Astrocyte of the hippocampus (primary cell): ENCODE measurements around the gene UBL7.
"Not testable (repeated sequence)": the region's sequence is repeated elsewhere in the genome, so short reads cannot be mapped to it uniquely, and the experiment has no call there.

ENCODE experiments used
- DNase-seq: peaks from one replicate; pipeline ENCODE4 v3.0.0; 2011; ENCODE audit warnings: low read depth, low spot score

Gene UBL7, protein sequence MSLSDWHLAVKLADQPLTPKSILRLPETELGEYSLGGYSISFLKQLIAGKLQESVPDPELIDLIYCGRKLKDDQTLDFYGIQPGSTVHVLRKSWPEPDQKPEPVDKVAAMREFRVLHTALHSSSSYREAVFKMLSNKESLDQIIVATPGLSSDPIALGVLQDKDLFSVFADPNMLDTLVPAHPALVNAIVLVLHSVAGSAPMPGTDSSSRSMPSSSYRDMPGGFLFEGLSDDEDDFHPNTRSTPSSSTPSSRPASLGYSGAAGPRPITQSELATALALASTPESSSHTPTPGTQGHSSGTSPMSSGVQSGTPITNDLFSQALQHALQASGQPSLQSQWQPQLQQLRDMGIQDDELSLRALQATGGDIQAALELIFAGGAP

DNA sequence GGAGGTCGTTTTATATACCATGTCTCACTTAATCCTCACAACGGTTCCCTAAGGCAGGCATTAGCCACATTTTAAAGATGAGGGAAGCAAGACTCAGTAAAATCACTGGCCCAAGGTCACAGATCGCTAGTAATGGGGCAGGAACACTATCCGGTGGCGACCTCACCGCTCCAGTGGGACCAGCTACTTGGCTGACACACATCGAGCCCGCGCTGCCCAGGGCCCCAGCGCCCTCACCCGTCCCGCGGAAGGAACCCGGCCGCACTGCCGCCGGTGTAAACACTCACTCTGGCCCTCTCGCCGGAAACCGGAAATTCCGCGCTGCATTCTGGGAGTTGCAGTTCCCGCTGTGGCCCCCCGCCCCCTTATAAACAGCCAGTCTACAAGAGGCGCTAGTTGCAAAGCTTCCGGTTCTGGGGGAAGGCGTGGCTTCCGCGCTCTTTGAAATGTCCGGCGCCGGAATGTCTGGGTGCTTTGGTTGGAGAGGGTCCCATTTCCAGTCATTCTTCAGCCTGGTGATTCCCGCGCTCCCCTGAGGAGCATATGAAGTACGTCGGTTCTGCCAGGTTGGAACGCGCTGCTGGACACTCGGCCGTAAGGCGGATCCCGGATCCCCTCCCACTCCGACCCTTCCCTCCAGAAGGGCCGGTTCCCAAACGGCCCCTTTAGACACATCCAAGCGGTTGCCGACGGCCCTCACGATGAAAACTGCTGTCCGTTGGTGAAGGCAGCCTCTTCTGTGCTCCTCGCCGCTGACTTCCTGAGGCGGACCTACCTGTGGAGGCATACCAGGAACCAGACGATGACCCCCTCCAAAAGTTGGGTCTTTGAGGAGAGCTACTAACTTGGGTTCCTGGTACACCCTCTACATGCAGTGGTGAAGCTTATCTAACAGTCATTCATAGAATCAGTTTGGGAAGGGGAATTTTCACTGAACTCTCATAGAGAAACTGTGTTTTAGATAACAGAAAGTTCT is at the start of gene UBL7:
UBL7 (minus strand) TSS at position 290 of the 976 bp plus-strand sequence. CDS start 2,293 bp downstream, outside the sequence.
- DNase-seq, result peak; percentile 99

DNA sequence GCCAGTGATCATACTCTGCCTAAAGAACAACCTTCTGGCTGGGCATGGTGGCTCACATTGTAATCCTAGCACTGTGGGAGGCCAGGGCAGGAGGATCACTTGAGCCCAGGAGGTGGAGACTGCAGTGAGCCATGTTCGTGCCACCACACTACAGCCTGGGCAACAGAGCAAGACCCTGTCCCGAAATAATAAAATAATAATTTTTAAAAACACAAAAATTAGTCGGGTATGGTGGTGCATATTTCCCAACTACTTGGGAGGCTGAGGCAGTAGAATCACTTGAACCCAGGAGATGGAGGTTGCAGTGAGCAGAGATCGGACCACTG is 45.5 kb upstream of the UBL7 start:
- no peak for DNase-seq

DNA sequence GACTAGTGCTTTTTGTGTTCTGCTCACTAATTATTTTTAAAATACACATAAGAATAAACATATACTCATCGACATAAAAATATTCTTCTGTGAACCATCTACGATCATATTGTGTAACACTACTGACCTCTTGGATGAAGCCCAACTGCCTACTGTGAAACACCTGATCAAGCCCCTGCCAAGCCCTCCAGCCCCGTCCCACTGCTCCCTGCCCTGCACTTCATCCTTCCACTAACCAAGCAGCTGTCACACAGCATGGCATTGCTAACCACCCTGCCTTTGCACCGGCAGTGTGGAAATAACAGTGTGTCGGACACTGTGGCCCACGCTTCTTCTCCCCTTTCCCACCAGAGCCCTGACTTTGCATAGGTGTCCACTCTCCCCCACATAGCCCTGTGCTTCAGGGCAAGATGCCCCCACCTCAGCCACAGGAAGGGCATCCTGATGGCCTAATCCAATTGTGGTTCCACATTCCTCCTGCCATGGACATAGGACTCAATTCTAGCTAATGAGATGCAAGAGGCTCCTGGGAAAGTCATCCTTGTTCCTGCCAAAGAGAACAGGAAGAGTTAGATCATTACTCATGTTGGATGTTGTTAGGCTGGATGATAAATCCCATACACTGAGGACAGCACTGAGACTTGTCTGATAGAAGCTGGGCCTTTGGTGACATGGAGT is 45.0 kb upstream of the UBL7 start:
- peak; percentile 50 for DNase-seq

DNA sequence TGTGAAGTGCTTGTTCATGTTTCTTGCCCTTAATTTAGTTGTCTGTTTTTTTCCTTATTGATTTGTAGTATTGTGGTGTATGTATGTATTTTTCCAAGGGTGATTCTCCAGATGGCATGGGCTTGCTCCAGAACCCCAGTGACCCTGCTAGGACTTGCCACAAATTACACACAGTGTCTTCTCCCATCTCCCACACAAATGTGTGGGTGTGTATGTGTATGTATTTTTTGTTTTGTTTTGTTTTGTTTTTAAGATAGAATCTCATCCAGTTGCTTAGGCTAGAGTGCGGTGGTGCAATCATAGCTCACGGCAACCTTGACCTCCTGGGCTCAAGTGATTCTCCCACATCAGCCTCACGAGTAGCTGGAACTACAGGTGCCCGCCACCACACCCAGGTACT is 43.9 kb upstream of the UBL7 start:
- DNase-seq, result no peak

DNA sequence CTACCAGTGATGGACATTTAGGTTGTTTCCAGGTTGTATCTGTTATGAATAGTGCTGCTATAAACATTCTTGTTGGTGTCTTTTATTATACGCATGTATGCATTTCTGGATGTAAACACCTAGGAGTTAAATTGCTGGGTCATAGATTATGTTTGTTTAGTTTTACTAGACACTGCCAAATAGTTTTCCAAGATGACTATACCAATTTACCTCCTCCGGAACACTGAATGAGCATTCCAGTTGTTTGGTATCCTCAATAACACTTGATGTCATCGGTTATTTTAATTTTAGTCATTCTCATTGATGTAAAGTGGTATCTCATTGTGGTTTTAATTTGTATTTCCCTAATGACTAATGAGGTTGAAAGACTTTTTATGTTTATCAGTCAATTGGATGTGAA is 43.5 kb upstream of the UBL7 start:
- DNase-seq, result no peak

DNA sequence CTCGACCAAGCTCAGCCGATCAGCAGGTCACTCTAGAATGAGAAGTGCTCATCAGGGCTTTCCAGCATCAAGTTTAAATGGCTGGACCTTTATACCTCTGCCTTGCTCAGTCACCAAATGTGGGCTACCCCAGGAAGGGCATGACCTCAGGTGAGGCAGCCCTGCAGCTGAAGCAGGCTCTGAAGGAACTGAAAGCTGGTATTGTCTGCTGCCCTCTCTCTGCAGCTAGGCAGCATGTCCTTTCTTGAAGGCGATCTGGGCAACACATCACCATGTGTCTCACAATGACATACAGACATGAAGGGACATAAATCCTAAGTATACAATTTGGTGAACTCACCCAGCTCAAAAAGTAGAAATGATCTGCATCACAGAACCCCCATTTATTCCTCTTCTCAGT is 41.3 kb upstream of the UBL7 start:
- no peak for DNase-seq

DNA sequence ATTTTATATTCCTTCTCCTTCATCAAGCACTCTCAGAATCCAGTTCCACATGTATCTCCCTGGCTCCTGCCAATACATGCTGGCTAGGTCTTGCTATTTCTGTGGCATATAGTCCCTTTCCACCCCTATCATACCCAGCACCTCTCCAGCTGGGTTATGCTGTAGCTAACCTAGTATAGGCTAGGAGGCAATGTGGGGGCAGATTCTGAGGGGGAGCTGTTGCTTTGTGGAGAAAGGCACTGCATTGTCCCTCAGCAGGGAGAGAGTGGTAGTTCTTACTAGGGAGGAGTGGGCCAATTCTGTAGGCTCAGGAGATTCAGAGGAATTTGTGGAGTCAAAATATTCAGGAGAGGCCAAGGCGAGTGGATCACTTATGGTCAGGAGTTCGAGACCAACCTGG is 39.4 kb upstream of the UBL7 start:
- no peak for DNase-seq

DNA sequence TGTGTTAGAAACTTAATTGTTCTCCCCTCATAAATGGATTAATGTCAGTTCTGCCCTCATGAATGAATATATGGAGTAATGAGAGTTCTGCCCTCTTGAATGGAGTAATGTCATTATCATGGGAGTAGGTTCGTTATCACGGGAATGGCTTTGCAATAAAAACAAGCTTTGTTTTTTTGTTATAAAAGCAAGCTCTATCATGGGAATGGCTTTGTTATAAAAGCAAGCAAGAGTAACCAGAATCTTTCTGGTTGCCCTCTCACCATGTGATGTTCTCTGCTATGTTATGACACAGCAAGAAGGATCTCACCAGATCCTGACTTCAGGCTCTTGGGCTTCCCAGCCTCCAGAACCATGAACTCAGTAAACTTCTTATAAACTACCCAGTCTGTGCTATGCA is 38.4 kb upstream of the UBL7 start:
- DNase-seq, result no peak

DNA sequence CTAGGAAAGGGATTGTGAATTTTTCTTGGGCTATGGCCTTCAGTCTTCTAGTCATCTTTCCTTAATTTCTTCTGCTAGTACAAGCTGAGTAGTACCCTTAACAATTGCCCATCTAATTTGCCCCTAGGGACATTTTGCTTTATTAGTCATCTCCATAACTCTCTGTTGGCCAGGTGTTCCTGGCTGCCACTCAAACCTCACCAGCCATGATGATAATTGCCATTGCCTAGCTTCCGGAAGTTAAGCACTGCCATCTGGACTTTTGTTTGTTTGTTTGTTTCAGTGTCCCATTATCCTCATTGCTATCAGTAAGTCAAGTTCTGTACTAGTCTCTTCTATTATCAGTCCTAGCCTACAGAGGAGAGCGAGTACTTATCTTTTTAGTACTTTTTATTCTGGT is 36.6 kb upstream of the UBL7 start:
- peak; percentile 4 for DNase-seq

DNA sequence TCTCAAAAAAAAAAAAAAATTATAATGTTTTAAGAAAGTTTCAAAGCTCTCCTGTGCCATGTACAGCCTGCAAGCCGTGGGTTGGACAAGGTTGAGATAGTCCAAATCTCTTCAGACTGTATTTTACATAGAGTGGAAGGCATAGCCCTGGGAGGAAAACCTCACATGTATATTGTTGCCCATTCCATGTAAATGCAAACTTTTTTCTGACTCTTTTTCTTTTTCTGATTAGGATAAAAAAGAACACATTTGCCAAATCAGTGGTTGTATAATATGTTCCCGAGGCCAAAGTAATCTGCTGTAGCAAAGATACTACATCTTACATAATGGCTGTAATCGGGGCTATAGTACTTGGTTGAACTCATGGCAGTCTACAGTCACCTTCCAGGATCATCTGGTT is 35.7 kb upstream of the UBL7 start:
- no peak for DNase-seq

DNA sequence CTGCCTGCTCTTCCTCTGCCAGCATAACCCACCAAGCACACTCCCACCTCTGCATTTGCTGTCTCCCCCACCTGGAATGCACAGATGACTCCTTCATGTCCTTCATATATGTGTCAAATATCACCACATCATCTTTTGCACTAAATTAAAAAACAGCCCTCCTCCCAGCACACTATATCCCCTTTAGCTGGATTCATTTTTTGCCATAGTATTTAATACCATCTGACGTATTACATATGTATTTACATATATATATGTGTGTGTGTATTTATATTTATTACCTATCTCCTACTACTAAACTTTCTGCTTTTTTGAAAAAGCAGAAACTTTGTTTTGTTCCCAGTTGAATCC is 29.4 kb upstream of the UBL7 start:
- no peak for DNase-seq

DNA sequence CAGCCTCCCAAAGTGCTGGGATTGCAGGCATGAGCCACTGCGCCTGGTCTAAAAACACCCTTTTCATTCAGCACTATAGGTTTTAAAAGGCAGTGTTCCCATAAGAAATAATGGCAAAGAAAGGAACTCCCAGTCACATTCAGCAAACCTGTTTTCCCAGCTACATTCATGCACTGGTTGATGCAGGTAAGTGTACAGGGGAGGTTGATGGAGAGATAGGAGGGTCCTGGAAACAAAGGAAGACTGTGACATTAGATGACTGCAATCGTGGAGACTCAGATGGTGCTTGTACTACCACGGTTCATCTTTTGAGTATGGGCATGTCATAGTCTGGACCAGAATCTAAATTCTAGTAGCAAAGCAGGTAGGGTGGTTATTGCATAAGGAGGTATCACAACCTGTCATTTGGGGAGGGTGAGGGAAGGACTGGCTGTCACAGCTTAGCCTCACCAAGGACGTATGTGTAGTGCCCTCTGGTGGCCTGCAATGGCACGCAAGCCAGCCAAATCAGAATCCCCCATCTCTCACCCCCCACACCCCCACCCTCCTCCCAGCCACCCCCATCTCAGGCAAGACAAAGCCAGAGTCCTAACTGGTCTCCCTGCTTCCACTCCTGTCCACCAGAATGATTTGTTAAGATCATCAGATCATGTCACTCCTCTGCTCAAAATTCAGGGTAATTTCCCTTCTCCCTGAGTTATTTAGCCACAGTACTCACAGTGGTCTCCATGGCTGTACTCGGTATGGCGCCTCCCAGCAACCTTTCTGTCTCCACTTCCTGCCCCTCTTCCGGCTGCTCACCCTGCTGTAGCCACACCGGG is 28.8 kb upstream of the UBL7 start:
- peak; percentile 71 for DNase-seq

DNA sequence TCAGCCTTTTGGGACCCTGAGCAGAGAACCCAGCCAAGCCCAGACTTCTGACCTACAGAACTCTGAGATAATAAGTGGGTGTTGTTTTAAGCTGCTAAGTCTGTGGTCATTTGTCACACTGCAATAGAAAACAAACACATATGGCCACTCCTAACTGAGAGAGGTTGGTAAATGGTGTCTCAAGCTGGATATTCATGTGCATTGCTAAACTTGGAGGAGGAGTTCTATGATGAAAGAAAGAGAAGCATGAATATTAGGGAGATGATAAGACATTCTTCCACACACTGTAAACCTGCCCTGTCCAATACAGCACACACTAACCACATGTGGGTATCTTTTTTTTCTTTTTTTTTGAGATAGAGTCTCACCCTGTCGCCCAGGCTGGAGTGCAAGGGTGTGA is 27.8 kb upstream of the UBL7 start:
- DNase-seq, result no peak

DNA sequence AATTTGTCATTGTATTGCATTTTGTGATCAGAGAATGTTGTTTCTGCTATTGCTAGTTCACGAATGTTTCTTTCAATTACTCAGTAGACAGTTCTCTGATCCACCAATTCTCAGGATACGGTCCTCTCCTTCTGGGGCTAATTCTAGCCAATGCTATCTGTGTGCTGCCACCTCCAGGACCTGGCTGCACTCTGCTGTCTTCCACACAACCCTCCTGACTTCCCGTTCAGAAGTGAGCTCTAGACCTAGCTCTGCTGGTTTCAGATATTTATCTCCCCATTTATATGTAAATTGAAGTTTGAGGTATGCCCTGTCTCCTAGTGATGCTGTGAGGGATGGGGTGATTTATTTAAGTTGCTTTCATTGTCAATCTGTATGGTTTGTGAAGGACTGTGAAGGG is 21.7 kb upstream of the UBL7 start:
- DNase-seq, result peak; percentile 8

DNA sequence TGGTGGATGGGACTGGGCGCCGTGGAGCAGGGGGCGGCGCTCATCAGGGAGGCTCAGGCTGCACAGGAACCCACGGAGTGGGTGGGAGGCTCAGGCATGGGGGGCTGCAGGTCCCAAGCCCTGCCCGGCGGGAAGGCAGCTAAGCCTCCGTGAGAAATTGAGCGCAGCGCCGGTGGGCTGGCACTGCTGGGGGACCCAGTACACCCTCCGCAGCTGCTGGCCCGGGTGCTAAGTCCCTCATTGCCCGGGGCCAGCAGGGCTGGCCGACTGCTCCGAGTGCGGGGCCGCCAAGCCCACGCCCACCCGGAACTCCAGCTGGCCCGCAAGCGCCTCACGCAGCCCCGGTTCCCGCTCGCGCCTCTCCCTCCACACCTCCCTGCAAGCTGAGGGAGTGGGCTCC is 19.4 kb upstream of the UBL7 start:
- DNase-seq, result not testable (repeated sequence)

DNA sequence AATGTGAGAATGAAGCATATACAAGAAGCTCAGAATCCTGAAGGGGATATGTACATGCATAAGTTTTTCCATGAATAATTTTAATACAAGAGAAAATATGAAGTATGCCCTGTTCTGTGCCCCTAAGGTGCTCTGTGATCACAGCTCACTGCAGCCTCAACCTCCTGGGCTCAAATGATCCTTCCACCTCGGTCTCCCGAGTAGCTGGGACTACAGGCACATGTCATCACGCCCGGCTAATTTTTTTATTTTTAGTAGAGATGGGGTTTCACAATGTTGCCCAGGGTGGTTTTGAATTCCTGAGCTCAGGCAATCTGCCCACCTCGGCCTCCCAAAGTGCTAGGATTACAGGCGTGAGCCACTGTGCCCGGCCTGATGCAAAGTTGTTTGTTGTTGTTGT is 10.7 kb upstream of the UBL7 start:
- DNase-seq, result not testable (repeated sequence)

DNA sequence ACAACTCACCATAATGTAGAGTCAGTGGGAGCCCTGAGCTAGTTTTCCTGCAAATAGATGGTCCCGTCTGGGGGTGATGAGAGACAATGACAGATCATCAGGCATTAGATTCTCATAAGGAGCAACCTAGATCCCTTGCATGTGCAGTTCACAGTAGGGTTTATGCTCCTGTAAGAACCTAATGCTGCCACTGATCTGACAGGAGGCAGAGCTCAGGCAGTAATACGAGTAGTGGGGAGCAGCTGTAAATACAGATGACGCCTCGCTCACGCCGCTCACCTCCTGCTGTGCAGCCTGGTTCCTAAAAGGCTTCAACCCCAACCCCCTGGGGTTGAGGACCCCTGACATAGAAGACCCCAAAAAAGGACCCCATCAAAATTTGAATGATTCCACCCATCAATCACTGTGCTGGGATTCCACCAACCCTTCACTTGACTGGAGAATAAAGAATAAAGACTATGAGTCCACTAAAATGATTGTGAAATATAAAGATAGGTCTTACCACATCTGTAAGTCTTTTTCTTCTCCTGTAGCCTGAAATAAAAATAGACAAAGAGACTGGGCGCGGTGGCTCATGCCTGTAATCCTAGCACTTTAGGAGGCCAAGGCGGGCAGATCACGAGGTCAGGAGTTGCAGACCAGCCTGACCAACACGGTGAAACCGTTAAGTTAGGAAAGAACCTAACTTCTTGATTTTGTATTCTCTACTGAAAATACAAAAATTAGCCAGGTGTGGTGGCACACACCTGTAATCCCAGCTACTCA is 9.9 kb upstream of the UBL7 start:
- no peak for DNase-seq

DNA sequence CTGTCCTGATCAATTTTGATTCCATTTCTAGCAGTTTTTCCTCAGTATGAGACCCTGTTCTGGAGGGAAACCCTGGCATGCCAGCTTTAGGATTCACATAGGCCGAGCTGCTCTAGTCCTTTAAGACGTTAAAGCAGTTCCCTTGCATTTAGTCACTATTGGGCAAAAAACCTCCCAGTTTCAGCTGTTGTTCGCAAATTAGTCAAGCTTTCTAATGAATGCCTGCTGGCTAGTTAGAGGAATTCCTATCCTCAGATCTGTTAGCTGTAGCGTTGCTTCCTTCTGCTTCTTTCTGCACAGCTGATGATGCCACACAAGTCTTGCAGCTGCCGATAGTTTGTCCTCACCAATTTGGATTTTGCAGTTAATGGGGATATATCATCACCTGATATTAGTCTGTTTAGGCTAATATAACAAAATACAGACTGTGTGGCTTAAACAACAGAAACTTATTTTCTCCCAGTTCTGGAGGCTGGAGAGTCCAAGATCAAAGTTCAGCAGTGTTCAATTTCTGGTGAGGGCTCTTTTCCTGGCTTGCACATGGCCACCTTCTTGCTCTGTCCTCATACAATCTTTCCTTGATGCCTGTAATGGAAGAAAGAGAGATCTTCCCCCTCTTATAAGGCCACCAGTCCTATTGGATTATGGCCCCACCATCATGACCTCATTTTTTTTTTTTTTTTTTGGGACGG is 7.5 kb upstream of the UBL7 start:
- DNase-seq, result no peak

DNA sequence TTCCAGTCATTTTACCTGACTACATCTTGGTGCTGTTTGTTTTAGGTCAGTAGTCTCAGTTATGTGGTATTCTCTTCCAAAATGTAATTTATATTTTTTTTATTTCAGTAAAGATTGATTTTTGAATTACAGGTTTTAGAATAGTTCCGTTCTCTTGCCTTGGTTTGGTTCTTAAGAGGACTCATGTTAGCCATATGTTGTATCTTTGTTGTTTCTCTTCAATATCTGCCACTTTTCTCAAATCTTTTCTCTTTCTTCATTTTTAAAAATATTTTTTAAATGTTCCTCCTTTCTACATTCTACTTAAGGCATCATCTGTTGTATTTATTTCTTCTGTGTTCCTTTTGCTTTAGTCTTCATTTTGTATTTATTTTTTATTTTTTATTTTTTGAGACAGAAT is 5.6 kb upstream of the UBL7 start:
- no peak for DNase-seq

DNA sequence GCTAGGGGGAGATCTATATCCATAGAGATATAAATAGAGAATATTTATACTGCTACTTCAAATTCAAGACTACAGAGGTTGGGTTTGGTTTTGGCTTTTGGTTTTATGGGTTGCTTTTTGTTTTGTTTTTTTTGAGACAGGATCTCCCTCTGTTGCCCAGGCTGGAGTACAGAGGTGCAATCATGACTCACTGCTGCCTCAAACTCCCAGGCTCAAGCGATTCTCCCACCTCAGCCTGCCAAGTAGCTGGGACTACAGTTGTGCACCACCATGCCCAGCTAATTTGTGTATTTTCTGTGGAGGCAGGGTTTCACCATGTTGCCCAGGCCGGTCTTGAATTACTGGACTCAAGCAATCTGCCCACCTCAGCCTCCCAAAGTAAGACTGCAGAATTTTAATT is 3.9 kb upstream of the UBL7 start:
- DNase-seq, result no peak
